NCI-H128 (cell line): ENCODE measurements around the gene COL28A1.
"Not testable (repeated sequence)": the region's sequence is repeated elsewhere in the genome, so short reads cannot be mapped to it uniquely, and the experiment has no call there.

ENCODE experiments used
- DNase-seq: peaks from one replicate; lab custom pipeline; 2025; ENCODE audit not compliant: unreplicated experiment; lab: John Stamatoyannopoulos, UW

COL28A1 gene

DNA sequence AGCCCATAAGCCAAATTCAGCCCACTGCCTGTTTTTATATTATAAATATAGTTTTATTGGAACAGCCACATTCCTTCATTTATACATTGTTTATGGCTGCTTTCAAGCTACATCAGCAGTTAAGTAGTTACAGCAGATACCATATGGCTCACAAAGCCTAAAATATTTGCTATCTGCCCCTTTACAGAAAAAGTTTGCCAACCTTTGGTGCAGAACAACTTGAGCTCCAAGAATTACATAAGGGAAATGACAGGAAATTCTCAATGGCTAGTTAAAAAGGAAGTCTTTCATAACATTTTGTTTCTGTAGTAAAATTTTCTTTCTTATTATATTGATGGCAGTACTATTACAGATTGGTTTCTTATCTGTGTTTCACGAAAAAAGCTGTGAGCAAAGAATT lies 59.3 kb downstream of the COL28A1 start:
- DNase-seq: no peak

- DNase-seq: no peak
Measured at GRCh38 chr7:7475601-7476000, 60.1 kb downstream of the COL28A1 start.

DNA sequence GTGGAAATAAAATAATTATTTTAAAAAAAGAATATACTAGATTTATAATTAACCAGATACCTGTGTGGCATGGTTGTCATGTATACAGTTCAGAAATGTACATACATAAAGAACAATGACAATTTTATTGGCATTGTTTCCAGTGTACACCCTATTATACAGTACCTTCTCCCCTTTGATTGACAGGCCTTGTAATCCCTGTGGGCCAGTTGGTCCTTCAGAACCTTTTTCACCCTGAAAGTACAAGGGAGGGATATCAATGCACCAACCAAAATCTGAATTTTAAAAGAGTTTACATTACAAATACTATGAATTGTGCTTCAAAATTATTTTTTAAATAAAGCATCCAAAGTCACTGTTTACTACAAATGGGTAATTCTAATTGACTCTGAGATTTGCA lies 61.2 kb downstream of the COL28A1 start:
- no peak for DNase-seq

GRCh38 chr7:7464991-7465765 lies 70.5 kb downstream of the COL28A1 start:
- not testable (repeated sequence) for DNase-seq

DNA sequence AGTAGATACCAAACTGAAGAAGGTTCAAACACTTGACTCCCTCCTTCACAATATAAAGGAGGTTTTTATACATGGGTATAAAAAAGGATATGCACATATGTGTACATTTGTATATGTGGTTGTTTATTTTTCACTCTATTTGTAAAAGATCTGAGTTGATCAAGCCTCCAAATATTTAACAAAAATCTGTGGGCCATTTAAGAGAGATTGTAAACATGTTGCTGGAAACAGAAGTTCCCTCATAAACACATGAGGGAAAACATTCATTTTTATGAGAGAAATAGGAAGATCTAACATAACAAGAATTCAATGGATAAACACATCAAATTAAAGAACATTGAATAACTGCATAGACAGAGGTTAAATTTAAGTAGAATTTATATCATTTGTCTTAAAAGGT lies 81.7 kb downstream of the COL28A1 start:
- no peak for DNase-seq

DNA sequence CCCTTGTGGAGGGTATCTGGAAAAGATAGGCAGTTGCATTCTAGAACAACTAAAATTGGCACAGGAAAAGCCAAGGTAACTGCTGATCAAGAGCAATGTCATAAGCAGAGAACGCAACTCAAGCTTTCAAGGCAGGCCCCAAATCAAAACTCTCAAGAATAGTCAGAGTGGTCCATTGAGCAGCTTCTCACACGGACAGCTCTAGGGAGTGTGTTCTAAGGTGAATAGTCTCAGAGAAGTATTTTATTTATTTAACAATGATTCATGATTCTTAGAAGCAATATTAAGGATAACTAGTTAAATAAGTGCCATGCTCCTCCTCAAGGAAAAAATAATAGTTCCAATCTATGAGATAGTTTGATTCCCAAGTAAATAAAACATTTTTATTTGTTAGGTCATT lies 83.0 kb downstream of the COL28A1 start:
- no peak for DNase-seq

DNA sequence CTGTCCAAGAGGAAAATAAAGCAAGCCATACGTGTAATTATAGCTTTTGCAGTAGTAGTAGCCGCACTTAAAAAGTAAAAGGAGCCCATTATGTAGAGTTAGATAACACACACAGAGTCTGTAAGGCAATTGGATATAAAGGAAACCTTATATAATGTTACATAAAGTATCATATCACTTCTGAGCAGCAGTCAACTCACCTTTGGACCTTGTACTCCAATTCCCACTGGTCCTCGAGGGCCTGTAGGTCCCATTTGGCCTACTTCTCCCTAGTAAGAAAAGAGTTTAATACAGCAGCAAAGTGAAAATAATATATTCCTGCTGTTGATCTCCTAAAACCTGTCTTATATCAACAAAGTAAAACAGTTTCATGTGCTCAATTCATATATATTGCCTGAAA lies 83.6 kb downstream of the COL28A1 start:
- no peak for DNase-seq

GRCh38 chr7:7449055-7449454 lies 86.6 kb downstream of the COL28A1 start:
- DNase-seq: no peak

GRCh38 chr7:7446616-7447015 lies 89.1 kb downstream of the COL28A1 start:
- DNase-seq: no peak

- no peak for DNase-seq
Measured at GRCh38 chr7:7443806-7444350, 91.8 kb downstream of the COL28A1 start.

- no peak for DNase-seq
Measured at GRCh38 chr7:7439564-7439963, 96.1 kb downstream of the COL28A1 start.

GRCh38 chr7:7438851-7439250 lies 96.8 kb downstream of the COL28A1 start:
- DNase-seq: no peak

DNA sequence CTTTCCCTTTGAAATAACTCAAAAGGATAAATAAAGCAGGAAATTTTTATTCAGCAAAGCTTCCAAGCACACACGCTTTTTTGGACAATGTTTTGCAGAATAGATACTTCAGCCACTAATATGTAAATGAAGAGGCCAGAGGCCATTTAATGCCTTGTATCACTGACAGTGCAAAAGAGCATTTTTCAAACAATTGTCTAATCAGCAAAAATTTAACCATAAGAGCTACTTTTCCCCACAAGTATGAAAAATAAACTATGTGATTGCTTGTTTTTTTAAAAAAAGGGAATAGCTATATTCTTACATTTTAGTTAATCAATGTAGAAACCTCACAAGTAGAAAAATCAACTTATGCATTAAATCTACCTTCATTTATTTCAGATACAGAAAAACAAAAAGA lies 99.7 kb downstream of the COL28A1 start:
- DNase-seq: no peak

- no peak for DNase-seq
Measured at GRCh38 chr7:7434329-7434728, 101.3 kb downstream of the COL28A1 start.

GRCh38 chr7:7433811-7434210 lies 101.9 kb downstream of the COL28A1 start:
- no peak for DNase-seq

DNA sequence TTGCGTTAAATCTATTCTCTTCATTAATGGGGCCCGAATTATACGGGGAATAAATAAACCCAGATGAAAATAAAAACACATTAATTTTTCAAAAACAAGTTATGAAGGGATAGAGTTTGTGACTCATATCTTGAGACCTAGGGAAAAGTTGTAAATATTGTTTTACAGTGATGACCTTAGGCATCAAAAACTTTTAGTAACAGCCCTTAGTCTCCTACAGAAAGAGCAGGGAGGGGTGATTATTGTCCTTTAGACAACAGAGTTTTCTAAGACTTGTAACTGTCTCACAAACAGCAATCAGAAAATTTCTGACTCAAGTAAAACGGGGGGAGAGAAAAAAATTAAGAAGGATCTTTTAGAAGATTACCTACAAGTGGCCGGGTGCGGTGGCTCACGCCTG lies 102.7 kb downstream of the COL28A1 start:
- no peak for DNase-seq

GRCh38 chr7:7428806-7429205 lies 106.9 kb downstream of the COL28A1 start:
- no peak for DNase-seq

DNA sequence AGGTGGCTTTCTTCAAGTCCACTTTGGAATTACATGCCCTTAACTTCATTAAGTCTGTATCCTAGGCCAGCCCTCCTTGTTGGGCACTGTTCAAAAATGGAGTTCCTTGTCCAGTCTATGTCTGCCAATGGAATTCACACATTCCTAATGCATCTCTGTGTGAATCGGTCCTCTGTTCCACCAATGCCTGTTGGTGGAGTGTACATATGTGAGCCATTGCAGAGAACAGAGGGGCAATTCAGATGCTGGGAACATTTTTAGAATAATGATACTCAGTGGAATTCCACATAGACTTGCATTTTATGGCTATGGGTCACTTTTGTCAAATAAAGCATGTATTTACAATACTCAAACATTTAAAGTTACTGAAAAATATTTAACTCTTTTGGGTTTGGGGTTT lies 108.3 kb downstream of the COL28A1 start:
- DNase-seq: no peak

- DNase-seq: no peak
Measured at GRCh38 chr7:7426676-7427075, 109.0 kb downstream of the COL28A1 start.

GRCh38 chr7:7425321-7425720 lies 110.4 kb downstream of the COL28A1 start:
- DNase-seq: no peak

GRCh38 chr7:7424151-7424873 lies 111.4 kb downstream of the COL28A1 start:
- DNase-seq: peak; percentile 30

DNA sequence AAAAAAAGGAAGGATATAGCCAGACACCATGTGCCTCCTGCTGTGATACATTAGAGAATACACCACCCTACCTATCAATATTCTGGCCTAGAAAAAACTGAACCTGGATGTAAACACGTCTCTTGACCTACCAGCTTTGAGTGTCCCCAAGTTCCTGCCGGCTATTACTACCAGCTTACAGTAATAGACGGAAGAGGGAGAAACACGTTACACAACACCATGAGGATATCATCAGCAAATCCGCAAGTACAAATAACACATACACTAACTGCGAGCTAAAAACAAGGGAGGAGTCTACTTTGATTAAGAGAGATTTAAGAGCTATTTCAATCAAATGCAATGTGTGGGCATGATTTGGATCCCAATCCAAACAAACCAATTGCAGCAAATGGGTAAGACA lies 113.0 kb downstream of the COL28A1 start:
- DNase-seq: no peak
